ENCODE data around the gene CACNA1C.
"Not testable (repeated sequence)": the region's sequence is repeated elsewhere in the genome, so short reads cannot be mapped to it uniquely, and the experiment has no call there.

The CACNA1C gene

DNA sequence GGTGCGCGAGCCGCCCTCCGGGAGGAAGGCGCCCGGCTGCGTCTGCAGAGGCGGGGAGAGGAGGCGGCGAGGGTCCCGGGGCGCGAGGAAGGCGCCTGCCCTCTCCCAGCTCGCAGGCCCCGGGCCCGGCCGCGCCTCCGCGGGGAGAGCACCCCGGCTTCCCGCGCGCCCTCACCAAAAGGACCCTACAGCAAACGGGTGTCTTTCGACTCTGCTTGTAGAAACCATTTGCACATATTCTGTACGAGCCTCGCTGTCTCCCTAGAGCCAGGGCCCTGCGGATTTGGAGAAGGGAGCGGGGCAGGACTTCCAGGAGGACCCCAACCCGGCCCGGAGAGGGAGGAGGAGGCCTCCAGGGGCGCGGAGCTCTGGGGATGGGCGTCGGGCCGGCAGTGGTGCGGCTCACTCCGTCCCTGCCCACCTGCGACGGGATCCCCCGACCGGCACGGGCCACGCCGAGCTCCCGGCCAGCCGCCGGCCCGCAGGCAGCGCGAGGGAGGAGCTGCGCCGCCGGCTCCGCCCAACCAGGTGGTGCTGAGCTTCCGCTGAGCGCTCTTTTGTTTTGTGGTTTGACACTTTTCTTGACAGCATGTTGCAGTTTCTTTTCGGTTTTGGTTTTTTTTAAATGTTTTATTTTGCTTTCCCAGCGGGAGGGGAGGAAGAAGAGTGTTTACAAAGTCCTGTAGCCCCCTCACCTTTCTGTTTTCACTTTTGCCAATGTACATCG lies 638.7 kb downstream of the CACNA1C start:
- DNase-seq (ENCODE audit: low spot score) = no peak

DNA sequence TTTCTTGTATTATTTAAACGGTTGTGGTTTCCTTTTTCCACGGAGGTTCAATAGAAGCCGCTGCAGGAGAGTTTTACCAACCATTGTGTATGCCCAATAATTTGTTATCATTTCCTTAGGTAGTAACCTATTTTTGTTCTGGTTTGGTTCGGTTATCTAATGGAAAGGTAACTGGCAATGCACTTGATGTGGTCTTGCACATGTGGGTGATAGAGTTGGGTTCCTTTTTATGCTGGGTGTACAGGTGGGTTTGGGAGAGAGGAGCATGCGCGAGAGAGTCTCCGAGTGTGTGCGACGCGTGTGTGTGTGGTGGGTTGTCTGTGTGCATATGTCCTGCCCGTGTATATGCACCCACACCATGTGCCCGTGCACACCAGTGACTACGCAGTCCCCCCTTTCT lies 639.3 kb downstream of the CACNA1C start:
- DNase-seq (ENCODE audit: low spot score) = no peak

DNA sequence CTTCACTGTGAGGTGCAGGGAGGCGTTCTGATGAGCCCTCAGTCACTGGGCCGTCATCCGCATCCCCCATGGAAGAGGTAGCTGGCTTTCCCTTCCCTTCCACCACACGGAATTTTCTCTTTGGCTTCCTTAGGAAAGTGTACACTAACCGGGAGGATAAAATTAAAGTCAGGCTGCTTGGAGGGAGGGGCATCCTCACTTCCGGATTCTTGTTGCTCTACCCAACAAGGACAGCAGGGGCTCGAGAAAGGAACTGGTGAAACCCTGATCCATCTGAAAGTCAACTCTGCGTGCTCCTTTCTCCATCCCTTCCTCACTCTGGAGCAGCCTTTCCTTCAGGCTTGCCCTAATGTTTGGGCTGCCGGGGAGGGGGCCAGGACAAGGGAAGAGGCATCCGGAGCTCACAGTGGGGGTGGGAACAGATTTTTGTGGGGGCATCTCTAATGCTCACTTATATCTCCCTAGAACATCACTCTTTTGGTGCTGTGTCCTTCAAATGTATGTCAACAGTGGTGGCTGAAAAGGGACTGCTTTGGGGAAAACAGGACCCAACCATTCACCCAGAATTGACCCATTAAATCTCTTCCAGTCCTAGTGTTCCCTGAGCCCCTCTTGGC lies 640.6 kb downstream of the CACNA1C start:
- no peak for DNase-seq (ENCODE audit: low spot score)

DNA sequence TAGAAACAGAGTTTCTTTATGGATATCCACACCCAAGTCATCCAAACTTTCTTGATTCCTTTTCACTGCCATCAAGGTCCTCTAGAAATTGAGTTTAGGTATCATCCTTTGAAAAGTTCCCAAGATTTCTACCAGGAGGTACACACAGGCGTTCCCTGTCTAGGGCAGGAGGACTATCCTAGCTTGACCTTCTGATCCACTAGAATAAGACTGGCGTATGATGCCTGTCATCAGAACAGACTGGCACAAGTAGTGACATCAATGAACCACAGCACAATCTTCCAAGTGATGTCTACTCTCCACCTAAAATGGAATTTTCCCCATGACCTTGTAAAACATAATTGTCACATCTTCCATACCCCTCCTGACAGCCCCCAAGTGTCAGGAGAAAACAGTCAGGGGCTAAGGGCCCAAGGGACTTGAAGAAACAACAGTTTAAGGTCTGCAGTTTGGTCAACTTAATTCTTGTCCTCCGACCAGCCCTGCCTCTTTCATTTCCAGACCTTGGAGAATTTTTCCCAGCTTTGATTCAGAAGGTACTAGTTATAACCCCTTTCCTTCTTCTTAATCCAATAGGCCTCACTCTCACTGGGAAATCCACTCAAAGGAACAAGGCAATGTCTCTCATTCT lies 641.3 kb downstream of the CACNA1C start:
- no peak for DNase-seq (ENCODE audit: low spot score)

DNA sequence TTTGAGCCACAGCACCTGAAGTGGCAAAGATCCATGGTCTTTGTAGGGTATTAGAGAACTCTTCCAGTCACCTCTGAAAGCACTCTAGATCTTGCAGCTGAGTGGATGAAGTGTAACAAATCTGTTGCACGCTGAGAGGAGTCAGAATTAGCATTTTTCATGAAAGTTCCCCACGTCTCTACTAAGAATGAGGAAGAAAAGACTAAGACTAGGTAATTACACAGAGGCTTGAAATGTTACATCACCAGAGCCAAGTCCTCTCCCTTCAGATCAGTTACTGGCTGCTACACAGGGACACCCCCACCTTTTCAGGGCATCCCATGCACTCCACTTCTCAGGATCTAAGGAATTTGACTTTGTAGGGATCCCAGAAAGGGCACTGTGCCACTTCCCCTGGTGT lies 643.3 kb downstream of the CACNA1C start:
- DNase-seq (ENCODE audit: low spot score) = no peak

DNA sequence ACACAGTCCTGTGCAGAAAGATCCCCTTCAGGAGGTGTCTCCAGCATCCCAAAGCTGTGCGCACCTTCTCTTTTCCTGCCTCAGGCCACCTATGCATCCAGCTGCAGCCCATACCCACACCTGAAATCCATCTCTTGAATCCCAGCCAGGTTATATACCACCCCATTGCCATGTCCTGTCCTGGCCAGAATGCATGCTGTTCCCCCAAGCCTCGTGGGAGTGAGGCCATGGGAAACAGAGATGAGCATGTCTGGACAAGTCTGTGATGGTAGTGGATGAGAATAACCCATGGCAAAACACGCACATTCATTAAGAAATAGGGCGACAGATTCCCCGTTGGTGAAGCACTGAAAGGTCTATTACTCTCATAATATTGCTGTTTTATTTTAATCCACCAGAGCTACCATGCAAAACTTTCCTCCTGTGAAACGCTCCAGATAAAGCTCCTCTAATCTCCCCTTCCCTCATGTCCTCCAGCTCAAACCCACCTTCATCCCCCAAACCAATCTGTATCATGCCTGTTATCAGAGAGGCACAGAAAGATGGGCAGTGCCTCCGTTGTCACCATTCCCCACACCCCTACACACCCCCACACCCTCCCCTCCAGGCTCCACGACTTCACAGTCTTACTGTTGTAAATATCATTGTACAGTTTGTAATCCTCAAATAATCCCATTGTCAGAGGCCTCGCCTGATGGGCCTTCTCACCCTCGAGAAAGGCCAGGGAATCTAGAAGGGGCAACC lies 644.4 kb downstream of the CACNA1C start:
- no peak for DNase-seq (ENCODE audit: low spot score)

DNA sequence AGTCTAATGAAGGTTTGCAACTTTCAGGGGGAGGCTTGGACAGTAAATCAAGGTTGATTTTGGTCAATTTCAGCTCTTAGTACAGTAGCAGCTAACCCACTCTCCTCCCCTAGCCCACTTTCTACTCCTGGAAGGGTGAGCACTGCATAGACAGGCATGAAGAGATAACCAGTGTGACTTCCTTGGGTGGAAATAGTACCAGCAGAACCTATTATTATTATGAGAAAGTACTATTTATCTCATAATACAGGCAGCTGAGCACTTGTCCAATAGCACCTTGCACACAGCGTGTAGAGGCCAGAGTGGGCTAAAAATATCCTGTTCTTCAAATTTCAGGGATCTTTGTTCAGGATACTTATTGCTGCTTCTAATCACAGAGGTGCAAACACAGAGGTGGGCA lies 645.8 kb downstream of the CACNA1C start:
- no peak for DNase-seq (ENCODE audit: low spot score)

DNA sequence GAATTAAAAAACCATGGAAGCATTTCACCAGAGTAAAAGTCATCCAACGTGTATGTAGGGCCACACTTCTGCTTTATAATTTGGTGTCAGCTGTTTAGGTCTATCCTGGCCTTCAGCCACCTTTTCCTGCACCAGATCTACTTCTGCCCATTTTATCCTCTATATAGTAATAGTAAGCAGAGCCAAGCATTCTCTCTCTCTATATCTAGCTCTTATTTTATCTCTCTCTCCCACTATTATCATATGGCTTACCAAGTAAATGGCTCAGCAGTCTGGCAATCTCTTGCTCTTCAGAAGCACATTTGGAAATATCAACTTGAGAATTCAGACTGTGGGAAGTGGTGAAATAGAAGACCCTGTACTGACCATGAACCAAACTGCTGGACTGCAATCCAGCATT lies 657.9 kb downstream of the CACNA1C start:
- DNase-seq (ENCODE audit: low spot score) = no peak

DNA sequence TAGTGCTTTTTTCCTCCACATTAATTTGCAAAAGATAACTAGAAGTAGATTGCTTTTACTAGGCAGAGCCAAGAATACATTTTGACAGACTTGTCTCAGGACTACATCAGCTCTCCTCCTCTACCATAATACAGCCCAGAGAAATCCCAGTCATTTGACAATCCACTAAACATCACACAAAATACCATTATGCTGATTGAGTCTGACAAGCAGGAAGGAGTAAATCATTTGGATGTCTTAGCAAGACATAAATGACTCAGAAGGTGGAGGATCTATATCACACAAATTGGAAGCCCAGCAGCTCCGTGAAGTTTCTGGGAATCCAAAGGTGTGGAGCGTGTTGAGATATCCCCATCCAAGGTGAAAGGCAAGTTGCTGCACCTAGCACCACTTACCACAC lies 666.6 kb downstream of the CACNA1C start:
- no peak for DNase-seq (ENCODE audit: low spot score)

DNA sequence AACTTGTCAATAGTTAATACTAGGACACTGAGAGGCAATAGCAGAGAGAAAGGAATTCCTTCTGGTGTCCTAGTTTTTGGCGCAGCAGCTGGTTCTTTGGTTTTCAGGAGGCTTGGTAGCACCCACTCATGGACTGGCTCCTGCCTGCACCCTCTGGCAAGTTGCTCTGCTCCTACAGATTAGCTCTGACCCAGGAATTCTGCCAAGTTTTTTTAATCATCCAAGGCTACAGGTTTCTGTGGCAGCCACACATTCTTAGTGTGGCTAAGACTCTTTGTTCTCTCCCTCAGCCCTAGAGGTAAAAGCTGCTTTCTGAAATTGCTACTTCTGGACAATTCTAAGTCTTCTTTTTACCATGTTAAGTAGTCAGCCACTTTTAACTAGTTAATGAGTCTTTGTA lies 670.0 kb downstream of the CACNA1C start:
- DNase-seq (ENCODE audit: low spot score) = no peak

DNA sequence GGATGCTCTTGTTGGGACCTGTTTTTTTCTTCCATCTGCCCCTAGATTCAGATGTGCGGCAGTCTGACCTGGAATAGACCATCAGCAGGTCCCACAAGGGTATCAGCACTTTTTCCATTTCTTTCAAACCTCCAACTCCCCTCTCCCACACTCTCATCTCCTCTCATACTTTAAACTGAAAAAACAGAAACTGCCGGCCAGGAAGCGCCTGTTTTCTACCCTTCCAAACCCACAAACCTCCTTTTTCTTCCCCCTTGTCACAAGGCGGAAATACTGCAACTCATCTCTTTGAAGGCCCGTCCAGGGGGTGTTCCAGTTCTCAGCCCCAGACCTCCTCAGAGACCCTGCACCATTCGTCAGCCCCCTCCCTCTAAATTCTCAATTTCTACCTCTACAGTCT lies 679.5 kb downstream of the CACNA1C start:
- DNase-seq (ENCODE audit: low spot score) = no peak

DNA sequence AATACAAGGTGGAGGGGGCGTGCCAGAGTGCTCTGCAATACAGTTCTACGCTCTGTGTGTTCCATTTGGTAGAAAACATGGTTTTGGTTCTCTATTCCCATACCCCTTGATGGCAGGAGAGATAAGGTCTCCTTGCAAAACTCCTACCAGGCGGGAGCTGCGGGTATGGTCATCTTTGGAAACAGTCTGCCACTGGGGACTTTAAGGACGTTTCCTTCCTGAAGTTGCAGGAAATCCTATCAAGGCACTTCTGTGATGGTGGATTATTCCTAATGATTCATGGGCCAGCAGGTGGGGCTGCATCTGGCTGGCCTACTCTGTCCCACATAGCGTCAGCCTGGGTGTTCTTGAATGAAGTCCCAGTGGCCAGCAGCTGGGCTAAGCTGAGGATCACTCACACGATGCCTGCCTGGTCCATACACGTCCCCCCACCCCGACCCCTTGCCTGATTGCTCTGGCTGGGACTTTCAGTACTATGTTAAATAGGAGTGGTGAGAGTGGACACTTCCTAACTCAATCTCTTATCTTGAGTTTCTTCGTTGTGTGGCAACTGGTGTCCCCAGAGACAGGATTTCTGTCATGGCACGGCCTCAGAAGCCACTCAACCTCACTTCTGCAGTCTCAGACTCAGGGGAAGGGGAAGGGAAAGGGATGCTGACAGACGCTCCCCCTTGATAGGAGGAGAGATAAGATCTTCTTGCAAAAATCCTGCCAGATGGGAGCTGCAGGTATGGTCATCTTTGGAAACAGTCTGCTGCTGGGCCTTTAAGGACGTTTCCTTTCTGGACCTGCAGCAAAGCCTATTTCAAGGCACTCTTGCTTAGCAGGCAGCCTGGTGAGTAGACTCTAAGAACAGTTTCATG lies 680.9 kb downstream of the CACNA1C start:
- DNase-seq (ENCODE audit: low spot score) = no peak

DNA sequence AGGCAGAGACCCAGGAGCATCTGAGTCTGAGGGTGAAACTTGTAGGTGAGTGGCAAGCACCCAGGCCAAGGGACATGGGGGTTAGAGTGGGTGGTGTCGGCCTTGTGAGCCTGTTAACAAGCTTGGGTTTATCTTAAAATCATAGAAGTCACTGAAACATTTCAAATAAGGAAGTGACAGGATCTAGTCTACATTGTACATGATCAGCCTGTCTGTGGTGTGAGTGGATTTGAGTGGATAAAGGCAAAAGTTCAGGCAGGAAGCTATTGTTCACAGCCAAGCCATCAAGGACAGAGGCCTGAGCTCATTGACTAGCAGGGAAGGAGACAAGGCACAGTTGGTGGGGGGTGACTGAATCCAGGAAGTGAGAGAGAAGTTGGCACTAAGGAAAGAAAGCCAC lies 682.6 kb downstream of the CACNA1C start:
- no peak for DNase-seq (ENCODE audit: low spot score)

DNA sequence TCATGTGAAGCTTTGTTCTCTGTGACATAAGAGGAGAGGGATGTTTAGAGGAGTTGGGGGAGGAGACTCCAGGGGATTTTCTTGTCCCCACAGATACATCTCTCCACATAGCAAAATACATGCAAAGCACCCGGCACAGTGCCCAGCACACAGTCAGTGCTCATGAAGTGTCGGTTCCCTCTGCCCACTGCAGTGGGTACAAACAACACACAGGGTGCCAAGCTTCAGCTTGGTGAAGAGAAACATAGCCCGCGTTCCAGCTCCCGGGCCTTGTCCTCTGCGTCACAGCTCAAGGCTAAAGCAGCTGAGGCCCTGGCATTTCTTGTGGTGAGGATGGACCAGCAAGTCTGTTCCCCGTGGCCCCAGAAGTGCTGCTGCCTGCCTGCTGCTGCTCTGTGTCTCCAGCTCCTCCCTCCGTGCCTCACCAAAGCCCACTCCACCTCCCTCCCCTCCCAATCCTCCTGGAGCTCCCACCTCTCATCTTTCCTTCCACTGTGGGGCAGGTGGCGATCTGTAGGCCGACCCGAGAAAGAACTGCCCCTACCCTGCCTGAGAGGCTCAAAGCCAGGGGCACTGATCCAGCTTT lies 685.0 kb downstream of the CACNA1C start:
- DNase-seq (ENCODE audit: low spot score) = no peak

DNA sequence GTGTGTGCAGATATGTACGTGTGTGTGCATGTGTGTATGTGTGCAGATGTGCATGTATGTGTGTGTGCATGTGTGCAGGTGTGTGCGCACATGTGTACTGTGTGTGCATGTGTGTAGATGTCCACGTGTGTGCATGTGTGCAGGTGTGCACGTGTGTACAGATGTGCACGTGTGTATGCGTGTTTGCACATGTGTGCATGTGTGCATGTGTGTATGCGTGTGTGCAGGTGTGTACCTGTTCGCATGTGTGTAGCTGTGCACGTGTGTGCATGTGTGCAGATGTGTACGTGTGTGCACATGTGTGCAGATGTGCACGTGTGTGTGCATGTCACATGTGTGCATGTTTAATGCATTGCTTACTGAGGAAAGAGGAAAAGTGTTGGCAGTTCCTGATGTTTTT lies 686.3 kb downstream of the CACNA1C start:
- DNase-seq (ENCODE audit: low spot score) = no peak

DNA sequence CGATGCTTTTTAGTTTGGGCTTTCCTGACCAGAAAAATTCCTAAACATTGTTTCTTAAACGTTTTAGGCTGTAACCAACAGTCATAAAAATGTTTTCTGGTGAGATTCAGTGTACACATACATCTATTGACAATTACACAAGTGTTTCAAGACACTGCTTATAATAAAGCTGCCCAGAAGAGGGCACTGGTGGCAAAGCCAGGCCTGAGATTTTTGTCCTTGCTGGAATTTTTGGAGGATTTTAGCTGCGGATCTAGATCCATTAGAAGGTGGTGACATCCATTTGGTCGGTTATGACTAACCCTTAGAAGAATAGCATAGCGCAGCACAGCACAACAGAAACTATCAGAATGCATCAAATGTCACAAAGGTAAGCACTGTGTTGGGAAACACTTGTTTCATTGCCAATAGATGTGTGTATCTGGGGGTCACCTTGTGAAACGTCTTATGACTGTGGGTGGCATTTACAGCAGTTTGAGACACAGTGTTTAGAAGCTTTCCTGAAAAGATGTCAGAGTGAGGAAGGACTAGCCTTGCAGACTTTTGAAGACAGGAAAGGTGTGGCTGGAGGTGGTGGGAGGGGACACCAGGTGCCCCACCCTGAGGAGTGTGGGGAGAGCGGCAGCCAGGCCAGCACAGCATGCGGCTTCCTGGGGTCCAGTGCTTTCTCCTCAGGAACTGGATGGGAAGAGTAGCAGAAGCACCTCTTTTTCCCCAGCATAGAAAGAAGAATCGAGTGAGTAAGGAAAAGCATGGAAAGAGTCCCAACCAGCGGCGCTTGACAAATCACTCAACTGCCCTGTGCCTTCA lies 687.2 kb downstream of the CACNA1C start:
- no peak for DNase-seq (ENCODE audit: low spot score)

DNA sequence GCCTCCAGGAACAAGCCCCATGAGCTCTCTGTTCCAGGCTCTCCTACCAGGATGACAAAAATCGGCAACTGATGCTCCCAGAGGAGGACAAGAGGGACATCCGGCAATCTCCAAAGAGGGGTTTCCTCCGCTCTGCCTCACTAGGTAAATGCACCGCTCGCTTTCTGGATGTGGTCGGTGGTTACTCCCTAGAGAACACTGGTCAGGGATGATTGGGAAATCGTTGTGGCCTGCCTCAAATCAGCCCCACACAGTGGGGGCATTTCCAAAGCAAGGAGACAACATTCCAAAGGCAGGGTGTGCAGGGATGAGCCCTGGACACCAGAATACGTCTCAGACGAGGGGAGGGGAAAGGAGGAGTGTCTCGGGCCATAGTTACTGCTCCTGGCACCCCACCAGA lies 689.2 kb downstream of the CACNA1C start:
- not testable (repeated sequence) for DNase-seq (ENCODE audit: low spot score)

DNA sequence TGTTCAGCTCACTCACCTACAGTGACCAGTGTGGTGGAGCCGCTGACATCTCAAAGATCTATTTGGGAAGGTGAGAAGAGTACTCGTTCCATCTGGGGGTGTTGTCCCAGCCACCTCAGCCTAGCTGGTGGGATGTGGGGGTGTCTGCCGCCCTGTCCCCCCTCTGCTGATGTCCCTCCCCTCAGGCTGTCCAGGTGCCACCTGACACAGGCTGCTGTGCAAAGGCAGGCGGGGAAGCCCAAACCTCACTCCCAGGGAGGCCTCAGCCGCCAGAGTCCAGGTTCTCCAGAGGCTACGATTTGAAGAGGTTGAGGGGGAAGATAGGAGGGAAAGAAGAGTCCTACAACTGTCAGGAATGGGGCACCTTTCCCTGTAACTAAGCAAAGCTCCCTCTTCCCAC lies 690.7 kb downstream of the CACNA1C start:
- DNase-seq (ENCODE audit: low spot score) = no peak

DNA sequence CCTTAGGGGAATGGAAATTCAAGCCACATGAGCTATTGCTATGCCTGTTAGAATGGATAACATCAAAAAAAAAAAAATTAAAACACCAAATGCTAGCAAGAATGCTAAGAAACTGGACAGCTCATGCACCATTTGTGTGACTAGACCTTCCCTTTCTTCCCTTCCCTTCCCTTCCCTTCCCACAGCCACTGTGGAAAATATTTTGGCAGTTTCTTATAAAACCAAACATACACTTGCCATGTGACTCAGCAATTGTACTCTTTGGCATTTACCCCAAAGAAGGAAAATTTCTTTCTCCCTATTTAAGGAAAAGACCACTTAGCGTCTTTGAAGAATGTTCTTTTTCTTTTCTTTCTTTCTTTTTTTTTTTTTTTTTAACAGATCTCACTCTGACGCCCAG lies 692.9 kb downstream of the CACNA1C start:
- DNase-seq (ENCODE audit: low spot score) = no peak

Data from HuH-7 (cell line).